Glutamatergic neuron (in vitro differentiated cells): Measurements from ENCODE around the gene RIPOR2. TPM values are rescaled to one million over a fixed set of nuclear protein-coding genes. Genes with fewer than 3 reads are reported as not detected.

Experiments used
- DNase-seq: peaks from one replicate; pipeline ENCODE4 v3.0.0; 2022
- H3K27ac Mint-ChIP-seq: one replicate; pipeline ENCODE4 v1.8.0; 2020; ENCODE audit warnings: mild to moderate bottlenecking, mixed read lengths, inconsistent platforms; ENCODE audit not compliant: unreplicated experiment
- H3K27me3 Mint-ChIP-seq: one replicate; pipeline ENCODE4 v1.8.0; 2020; ENCODE audit warnings: mild to moderate bottlenecking, moderate library complexity, mixed read lengths, inconsistent platforms; ENCODE audit not compliant: unreplicated experiment
- H3K36me3 Mint-ChIP-seq: one replicate; pipeline ENCODE4 v1.8.0; 2020; ENCODE audit warnings: mild to moderate bottlenecking, mixed read lengths, inconsistent platforms; ENCODE audit not compliant: unreplicated experiment
- H3K4me1 Mint-ChIP-seq: one replicate; pipeline ENCODE4 v1.8.0; 2020; ENCODE audit warnings: mild to moderate bottlenecking, low read depth, mixed read lengths, inconsistent platforms; ENCODE audit not compliant: unreplicated experiment
- H3K4me3 Mint-ChIP-seq: one replicate; pipeline ENCODE4 v1.8.0; 2020; ENCODE audit warnings: mild to moderate bottlenecking, mixed read lengths, inconsistent platforms; ENCODE audit not compliant: unreplicated experiment
- H3K9me3 Mint-ChIP-seq: one replicate; pipeline ENCODE4 v1.8.0; 2020; ENCODE audit warnings: mild to moderate bottlenecking, moderate library complexity, mixed read lengths, inconsistent platforms; ENCODE audit not compliant: unreplicated experiment
- total RNA-seq: library from RNA; stranded (reverse); fragmentation: NEBNext Ultra II Directional; extraction: Animal tissue kit (Norgen Biotek cat#: 25700); gene quantifications from one replicate; pipeline ENCODE4 v1.2.1, GENCODE V29; 2021; ENCODE audit not compliant: unreplicated experiment
- TF ChIP-seq, protein P1 (sequence below): fragments of 200-600 bp; sonication (generic); IDR thresholded peaks from one replicate; pipeline ENCODE4 v1.5.0; 2021; ENCODE audit not compliant: partially characterized antibody, unreplicated experiment

Gene RIPOR2
- total RNA-seq, 1 donor from 2014 or later: 82.2 TPM

DNA sequence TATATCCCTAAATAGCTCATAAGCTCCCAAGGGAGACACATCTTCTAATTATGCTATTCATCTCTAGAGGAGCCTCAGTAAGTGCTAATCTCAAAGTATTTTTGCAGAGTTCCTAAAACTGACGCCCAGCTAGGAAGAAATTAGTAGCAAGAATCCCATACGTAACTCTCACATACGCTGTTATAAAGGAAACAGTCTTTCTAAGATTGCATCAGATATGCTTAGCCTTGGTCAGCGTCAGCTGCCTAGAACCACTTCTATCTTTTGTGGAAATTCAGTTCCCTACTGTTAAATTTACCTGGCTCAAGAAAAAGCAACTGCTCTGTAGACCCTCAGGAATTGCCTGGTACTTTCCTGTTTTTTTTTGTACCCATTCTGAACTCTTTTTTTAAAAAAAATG is 13.6 kb downstream of the RIPOR2 start:
- H3K27ac Mint-ChIP-seq: no peak overlapping the region
- no peak overlapping the region for H3K4me3 Mint-ChIP-seq
- H3K27me3 Mint-ChIP-seq: peaks cover 17% of the 10 kb centered on the region
- TF ChIP-seq, protein P1, sequence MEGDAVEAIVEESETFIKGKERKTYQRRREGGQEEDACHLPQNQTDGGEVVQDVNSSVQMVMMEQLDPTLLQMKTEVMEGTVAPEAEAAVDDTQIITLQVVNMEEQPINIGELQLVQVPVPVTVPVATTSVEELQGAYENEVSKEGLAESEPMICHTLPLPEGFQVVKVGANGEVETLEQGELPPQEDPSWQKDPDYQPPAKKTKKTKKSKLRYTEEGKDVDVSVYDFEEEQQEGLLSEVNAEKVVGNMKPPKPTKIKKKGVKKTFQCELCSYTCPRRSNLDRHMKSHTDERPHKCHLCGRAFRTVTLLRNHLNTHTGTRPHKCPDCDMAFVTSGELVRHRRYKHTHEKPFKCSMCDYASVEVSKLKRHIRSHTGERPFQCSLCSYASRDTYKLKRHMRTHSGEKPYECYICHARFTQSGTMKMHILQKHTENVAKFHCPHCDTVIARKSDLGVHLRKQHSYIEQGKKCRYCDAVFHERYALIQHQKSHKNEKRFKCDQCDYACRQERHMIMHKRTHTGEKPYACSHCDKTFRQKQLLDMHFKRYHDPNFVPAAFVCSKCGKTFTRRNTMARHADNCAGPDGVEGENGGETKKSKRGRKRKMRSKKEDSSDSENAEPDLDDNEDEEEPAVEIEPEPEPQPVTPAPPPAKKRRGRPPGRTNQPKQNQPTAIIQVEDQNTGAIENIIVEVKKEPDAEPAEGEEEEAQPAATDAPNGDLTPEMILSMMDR: no peak
- H3K36me3 Mint-ChIP-seq: no peaks in the 10 kb centered on the region
- H3K4me1 Mint-ChIP-seq: peaks cover 41% of the 10 kb centered on the region
- DNase-seq: no peak
- H3K9me3 Mint-ChIP-seq: peaks cover 10% of the 10 kb centered on the region

DNA sequence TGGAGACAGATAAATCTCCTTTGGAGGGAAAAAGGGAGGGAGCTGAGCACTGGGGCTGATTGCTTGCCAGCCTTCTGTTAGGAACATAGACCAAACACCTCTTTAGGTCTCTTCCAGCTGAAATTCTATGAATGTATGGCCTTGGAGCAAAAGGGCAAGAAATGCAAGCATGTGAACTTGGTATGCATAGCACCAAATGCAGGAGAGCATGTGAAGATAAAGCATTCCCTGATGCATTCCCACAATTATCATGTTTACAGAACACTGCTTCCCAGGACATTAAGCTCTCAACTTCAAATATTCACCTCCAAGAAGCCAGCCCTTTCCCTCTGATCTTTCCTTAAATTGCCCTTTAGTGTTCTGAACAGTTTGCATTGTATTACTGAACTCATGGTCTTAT is 15.6 kb downstream of the RIPOR2 start:
- peak overlapping the region; percentile 98 for H3K27ac Mint-ChIP-seq
- TF ChIP-seq, protein P1: no peak
- peaks cover 46% of the 10 kb centered on the region for H3K4me1 Mint-ChIP-seq
- H3K27me3 Mint-ChIP-seq: peaks cover 17% of the 10 kb centered on the region
- peaks cover 10% of the 10 kb centered on the region for H3K9me3 Mint-ChIP-seq
- no peak for DNase-seq
- peak overlapping the region; percentile 80 for H3K4me3 Mint-ChIP-seq
- no peaks in the 10 kb centered on the region for H3K36me3 Mint-ChIP-seq

DNA sequence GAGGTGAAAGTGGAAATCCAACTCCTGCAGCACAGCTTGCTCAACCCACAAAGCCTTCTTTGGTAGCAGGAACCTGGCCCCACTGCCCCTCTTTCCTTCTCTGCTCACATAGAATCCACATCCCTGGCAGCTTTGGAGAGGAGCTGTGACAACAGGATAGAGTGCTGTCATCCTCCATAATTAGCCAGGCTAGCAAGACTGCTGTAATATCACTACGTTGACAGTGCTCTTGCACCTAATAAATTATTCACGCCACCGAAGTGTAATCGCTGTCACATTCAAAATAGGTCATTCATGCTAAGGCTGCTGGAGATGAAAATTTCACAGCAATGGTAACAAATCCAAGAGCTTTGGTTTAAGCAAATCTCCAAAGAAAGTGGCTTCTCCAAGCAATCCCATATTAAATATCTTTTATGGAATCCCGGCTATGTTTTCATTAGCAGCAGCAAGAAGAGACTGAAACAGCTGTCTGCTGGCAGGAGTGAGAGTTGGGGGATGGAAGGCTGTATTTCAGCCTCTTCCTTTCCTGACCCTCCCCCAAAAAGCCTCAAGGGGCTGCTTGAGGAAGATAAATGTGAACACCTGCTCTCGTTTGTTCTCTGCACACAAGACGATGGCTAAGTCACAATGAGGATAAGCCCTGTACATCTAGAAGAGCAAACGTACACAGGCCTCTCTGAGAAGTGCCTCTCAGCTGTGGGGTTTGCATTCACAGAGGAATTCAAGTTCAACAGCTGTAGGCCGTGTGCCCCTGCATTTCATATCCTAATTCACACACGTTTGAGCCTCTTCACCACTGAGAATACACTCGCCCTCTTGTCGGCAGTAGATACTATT is 16.5 kb downstream of the RIPOR2 start:
- Mint-ChIP-seq H3K36me3 (no peaks in the 10 kb centered on the region), H3K9me3 (peaks cover 10% of the 10 kb centered on the region), H3K27ac (peak overlapping the region; percentile 98), H3K4me1 (peaks cover 45% of the 10 kb centered on the region), H3K4me3 (peak overlapping the region; percentile 80), H3K27me3 (peaks cover 17% of the 10 kb centered on the region)
- TF ChIP-seq, protein P1: no peak
- peak; percentile 71 for DNase-seq

DNA sequence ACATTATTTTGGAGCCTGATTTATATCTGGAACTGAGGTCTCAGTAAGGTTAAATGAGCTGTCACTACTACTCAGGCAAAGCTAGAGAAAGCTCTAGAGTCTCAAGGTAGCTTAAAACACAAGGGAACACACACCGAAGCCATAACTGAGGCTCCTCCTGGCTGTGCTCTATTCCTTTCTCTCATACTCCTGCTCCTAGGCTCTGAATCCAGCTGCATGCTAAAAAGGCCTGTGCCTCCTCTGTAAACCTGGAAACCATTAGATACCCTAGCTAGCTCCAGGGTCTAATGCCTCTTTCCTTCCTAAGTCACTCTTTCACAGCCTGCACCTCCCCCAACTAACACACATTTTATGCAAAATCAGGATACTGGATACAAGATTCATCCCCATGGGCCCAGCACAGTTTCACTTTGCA is 17.1 kb downstream of the RIPOR2 start:
- Mint-ChIP-seq H3K36me3 (no peaks in the 10 kb centered on the region), H3K9me3 (peaks cover 10% of the 10 kb centered on the region), H3K4me1 (peaks cover 40% of the 10 kb centered on the region), H3K27ac (peak overlapping the region; percentile 98), H3K4me3 (peak overlapping the region; percentile 80), H3K27me3 (peaks cover 17% of the 10 kb centered on the region)
- no peak for DNase-seq
- TF ChIP-seq, protein P1: no peak

DNA sequence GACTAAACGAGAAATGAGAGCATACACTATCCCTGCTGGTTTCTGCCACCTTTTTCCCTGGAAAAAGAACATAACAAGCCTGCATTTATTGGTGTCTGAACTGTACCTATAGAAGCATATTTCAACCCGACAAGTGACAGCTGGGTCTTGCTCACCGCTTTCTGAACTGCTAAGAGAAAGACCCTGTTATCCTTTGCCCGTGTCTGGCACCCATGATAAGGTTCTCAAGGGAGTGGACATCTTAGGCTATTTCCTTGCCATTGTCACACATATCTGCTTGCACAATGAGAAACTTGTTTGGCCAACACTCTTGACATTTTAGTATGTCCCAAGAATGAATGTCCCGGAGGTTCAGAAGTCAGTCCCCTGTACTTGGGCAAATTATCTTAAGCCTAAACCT is 19.3 kb downstream of the RIPOR2 start:
- peaks cover 48% of the 10 kb centered on the region for H3K4me1 Mint-ChIP-seq
- no peak overlapping the region for H3K4me3 Mint-ChIP-seq
- H3K27me3 Mint-ChIP-seq: peaks cover 27% of the 10 kb centered on the region
- peaks cover 10% of the 10 kb centered on the region for H3K9me3 Mint-ChIP-seq
- H3K27ac Mint-ChIP-seq: no peak overlapping the region
- TF ChIP-seq, protein P1: no peak
- H3K36me3 Mint-ChIP-seq: peaks cover 6% of the 10 kb centered on the region
- no peak for DNase-seq
